ENCODE results near the gene MYEF2. TPM values are rescaled to one million over a fixed set of nuclear protein-coding genes. Genes with fewer than 3 reads are reported as not detected.

The MYEF2 gene
- polyA plus RNA-seq, 1 of the 3 experiments (the other 2 are of a cell fraction), result 11.6 TPM

GRCh38 chr15:48091522-48091921, 86.6 kb downstream of the MYEF2 start:
- H3K9me2 ChIP-seq, result no peaks in the 10 kb centered on the region
- TF ChIP-seq FOSL2 (IDR thresholded peaks at IDR 0.05; ENCODE audit: borderline replicate concordance, low read depth) (no peak), JUND (IDR thresholded peaks at IDR 0.05) (no peak), ZBTB33 (IDR thresholded peaks at IDR 0.05; ENCODE audit: borderline replicate concordance, low read depth) (no peak), IRF3 (IDR thresholded peaks at IDR 0.05; ENCODE audit: low read depth, low read length) (no peak), MXI1 (IDR thresholded peaks at IDR 0.05; ENCODE audit: low read depth, low read length) (no peak), RAD21 (IDR thresholded peaks at IDR 0.05; ENCODE audit: low read length) (no peak), SIN3A (IDR thresholded peaks at IDR 0.05; ENCODE audit: borderline replicate concordance, low read depth, low read length) (no peak), PBX3 (IDR thresholded peaks at IDR 0.05) (no peak), FOXM1 (IDR thresholded peaks at IDR 0.05; ENCODE audit: low read depth) (no peak), RFX5 (IDR thresholded peaks at IDR 0.05; ENCODE audit: low read length) (no peak), NFIC (IDR thresholded peaks at IDR 0.05; ENCODE audit: borderline replicate concordance) (no peak)
- TF ChIP-seq, protein P1, sequence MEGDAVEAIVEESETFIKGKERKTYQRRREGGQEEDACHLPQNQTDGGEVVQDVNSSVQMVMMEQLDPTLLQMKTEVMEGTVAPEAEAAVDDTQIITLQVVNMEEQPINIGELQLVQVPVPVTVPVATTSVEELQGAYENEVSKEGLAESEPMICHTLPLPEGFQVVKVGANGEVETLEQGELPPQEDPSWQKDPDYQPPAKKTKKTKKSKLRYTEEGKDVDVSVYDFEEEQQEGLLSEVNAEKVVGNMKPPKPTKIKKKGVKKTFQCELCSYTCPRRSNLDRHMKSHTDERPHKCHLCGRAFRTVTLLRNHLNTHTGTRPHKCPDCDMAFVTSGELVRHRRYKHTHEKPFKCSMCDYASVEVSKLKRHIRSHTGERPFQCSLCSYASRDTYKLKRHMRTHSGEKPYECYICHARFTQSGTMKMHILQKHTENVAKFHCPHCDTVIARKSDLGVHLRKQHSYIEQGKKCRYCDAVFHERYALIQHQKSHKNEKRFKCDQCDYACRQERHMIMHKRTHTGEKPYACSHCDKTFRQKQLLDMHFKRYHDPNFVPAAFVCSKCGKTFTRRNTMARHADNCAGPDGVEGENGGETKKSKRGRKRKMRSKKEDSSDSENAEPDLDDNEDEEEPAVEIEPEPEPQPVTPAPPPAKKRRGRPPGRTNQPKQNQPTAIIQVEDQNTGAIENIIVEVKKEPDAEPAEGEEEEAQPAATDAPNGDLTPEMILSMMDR (IDR thresholded peaks at IDR 0.05), result no peak
- no peak overlapping the region for H3K4me3 ChIP-seq (ENCODE audit: low read depth in 2 of 2, low read length in 1 of 2)
- no peaks in the 10 kb centered on the region for H3F3A ChIP-seq (replicated peaks; ENCODE audit: insufficient read depth)
- no peak overlapping the region for H2AFZ ChIP-seq (ENCODE audit: low read depth)
- no peaks in the 10 kb centered on the region for H3K9me3 ChIP-seq
- no peak overlapping the region for H3K27ac ChIP-seq (ENCODE audit: low read depth in 2 of 2, low read length in 1 of 2)
- ChIA-PET CTCF (interaction anchor here (1.3 to 1.5 kb wide), 2 partner anchors 104 to 895 kb away, joined by 3 to 5 read pairs; no protein-coding TSS in a partner anchor), POLR2A (no interaction called here)
- H3K9ac ChIP-seq, result no peak overlapping the region
- 67% methylated on average over 4 of the region's 4 CpGs for whole genome bisulfite sequencing (ENCODE audit: low lambda C conversion rate)
- DNase-seq, result no peak
- H3K79me2 ChIP-seq (ENCODE audit: insufficient read depth), result no peaks in the 10 kb centered on the region
- no peaks in the 10 kb centered on the region for H4K20me1 ChIP-seq (ENCODE audit: insufficient read depth)
- no peaks in the 10 kb centered on the region for H3K27me3 ChIP-seq (ENCODE audit: insufficient read depth)
- H3K36me3 ChIP-seq (replicated peaks in 1 of 2; ENCODE audit: control insufficient read depth in 1 of 2, insufficient read depth in 2 of 2, low read length in 1 of 2), result no peaks in the 10 kb centered on the region
- no peak overlapping the region for H3K4me2 ChIP-seq
- H3K4me1 ChIP-seq (ENCODE audit: control insufficient read depth in 1 of 2, insufficient read depth in 2 of 2, low read depth in 1 of 2, low read length in 1 of 2), result peaks cover 0 to 4% of the 10 kb centered on the region in 2 experiments; a peak in 1 of 4 replicates
